ENCODE results near the gene DENND2A.

DENND2A gene, protein sequence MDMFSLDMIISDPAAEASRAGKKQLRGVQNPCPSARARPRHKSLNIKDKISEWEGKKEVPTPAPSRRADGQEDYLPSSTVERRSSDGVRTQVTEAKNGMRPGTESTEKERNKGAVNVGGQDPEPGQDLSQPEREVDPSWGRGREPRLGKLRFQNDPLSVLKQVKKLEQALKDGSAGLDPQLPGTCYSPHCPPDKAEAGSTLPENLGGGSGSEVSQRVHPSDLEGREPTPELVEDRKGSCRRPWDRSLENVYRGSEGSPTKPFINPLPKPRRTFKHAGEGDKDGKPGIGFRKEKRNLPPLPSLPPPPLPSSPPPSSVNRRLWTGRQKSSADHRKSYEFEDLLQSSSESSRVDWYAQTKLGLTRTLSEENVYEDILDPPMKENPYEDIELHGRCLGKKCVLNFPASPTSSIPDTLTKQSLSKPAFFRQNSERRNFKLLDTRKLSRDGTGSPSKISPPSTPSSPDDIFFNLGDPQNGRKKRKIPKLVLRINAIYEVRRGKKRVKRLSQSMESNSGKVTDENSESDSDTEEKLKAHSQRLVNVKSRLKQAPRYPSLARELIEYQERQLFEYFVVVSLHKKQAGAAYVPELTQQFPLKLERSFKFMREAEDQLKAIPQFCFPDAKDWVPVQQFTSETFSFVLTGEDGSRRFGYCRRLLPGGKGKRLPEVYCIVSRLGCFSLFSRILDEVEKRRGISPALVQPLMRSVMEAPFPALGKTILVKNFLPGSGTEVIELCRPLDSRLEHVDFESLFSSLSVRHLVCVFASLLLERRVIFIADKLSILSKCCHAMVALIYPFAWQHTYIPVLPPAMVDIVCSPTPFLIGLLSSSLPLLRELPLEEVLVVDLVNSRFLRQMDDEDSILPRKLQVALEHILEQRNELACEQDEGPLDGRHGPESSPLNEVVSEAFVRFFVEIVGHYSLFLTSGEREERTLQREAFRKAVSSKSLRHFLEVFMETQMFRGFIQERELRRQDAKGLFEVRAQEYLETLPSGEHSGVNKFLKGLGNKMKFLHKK

DNA sequence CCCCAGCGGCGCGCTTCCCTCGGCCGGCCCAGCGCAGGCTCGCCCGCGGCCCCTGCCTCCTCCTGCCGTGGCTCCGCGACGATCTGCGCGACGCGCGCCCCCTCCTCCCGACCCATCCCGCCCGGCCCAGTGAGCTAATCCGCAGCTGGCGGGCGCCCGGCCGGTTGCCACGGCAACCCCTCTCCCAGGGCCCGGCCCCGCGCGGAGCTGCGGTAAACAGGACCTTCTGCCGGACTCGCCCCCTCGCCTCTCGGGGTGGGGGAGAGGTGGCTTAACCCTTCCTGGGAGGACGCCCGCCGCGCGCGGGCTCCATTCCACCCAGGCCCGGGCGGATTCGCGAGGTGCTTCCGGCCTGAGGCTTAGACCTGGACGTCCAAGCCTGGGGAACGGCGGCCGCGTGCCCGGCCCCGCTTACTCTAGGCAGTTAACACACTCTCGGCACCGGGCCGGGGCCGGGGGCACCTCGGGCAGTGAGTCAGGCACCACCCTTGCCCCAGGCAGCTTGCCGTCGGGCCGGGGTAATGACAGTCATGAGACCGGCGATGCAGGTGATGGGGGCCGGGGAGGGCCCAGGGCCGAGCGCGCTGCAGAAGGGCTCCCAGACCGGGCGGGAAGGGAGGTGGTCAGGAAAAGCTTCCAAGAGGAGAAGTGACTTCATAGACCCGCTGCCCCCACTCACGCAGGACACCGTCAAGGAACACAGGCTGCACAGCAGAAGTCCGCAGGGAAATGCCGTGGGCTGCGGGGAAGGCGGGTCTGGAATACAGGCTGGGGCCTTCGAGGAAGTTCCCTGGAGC lies at the start of gene DENND2A:
TSS of gene DENND2A (minus strand) at position 87 of the 797 bp plus-strand sequence. CDS start 38,416 bp downstream, outside the sequence.
- no peaks in the 10 kb centered on the region for H3K9me3 Mint-ChIP-seq
- intact Hi-C loops (cut with micrococcal nuclease), result no loop called here
- no peaks in the 10 kb centered on the region for H3K36me3 Mint-ChIP-seq (ENCODE audit: low read depth)
- H3K4me3 Mint-ChIP-seq, result peak within 1 kb of the TSS; percentile 74
- peaks cover 34% of the 10 kb centered on the region for H3K4me1 Mint-ChIP-seq (ENCODE audit: low read depth)
- peaks cover 84% of the 10 kb centered on the region for H3K27me3 Mint-ChIP-seq
- peak within 1 kb of the TSS; percentile 3 for H3K27ac Mint-ChIP-seq

DNA sequence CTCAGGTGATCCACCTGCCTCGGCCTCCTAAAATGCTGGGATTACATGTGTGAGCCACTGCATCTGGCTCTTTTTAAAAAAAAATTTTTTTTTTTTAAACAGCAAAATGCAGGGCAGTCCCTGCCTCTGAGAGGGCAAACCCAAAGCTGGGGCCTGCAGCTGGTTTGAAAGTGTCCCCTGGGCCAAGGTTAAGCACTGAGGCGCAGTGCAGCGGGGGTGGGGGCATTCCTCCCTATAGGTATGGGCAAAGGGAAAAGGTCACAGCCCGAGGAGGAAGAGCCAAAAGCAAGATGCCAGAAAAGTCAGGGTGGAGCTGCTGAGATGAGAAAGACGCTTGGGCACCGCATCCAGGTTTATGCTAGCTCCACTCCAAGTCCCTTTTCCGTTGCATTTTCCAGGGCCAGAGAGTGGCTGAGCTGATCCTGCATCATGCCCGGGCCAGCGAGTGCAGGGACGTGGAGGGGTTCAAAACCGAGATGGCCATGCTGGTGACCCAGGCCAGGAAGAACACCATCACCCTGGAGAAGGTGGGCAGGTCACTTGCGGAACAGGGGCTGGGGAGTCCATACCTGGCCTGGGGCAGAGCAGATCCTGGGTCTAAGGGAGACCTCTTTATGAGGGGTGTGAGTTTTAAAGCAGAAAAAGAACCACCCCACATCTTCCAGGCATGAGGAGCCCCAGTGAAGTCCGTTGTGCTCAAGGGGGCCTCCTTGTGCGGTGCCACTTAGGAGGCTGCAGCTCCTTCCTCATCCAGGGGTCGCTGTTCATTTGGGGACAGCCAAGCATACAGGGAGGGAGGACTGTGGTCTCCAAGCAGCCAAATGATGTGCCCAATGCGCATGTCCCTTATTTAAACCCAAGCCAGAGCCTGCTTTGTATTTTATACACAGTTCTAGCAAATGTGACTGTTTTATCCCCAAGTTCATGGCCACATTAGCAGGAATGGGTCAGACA lies 48.9 kb upstream of the DENND2A start:
- H3K4me3 Mint-ChIP-seq, result no peak overlapping the region
- intact Hi-C loops (cut with micrococcal nuclease), result loop anchor here (10.0 kb wide), 1 partner anchor 325 kb away; the partner anchor contains the start of gene MRPS33
- no peaks in the 10 kb centered on the region for H3K4me1 Mint-ChIP-seq (ENCODE audit: low read depth)
- no peaks in the 10 kb centered on the region for H3K27me3 Mint-ChIP-seq
- no peak overlapping the region for H3K27ac Mint-ChIP-seq
- no peaks in the 10 kb centered on the region for H3K9me3 Mint-ChIP-seq
- peaks cover 89% of the 10 kb centered on the region for H3K36me3 Mint-ChIP-seq (ENCODE audit: low read depth)

DNA sequence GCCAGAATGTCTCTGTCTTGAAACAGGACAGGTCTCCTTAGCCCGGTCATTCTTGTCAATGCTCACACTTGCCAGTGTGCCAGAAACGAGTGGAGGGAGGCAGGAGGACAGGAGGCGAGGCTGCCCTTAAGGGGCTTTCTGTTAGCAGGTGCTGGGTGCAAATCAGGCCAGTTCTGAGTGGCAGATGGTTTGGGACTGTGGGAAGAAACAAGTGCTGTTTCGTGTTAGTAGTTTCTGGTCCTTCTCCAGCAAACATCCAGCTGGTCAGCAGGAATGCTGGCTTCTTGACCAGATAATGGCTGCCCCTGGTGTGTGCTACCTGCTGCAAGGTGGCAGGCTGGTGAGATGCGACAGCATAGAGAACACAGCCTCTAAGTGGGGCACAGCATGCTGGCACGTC lies 47.7 kb upstream of the DENND2A start:
- Mint-ChIP-seq H3K36me3 (ENCODE audit: low read depth) (peaks cover 95% of the 10 kb centered on the region), H3K27ac (no peak overlapping the region)
- intact Hi-C loops (cut with micrococcal nuclease), result no loop called here

DNA sequence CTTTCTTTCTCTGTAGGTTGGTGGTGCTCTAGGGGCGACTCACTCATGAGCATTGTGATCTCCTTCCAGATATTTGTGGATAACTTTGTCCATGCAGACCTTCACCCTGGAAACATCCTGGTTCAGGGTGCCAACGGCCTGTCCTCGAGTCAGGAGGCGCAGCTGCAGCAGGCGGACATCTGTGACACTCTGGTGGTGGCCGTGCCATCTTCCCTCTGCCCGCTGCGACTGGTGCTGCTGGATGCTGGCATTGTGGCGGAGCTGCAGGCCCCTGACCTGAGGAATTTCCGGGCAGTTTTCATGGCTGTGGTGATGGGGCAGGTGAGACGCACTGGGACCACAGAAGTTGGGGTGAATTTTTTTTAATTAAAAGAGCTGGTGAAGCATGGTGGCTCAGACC lies 46.3 kb upstream of the DENND2A start:
- H3K4me1 Mint-ChIP-seq (ENCODE audit: low read depth), result no peaks in the 10 kb centered on the region
- no peaks in the 10 kb centered on the region for H3K27me3 Mint-ChIP-seq
- H3K27ac Mint-ChIP-seq, result no peak overlapping the region
- intact Hi-C loops (cut with micrococcal nuclease), result no loop called here
- peaks cover 98% of the 10 kb centered on the region for H3K36me3 Mint-ChIP-seq (ENCODE audit: low read depth)
- no peak overlapping the region for H3K4me3 Mint-ChIP-seq
- H3K9me3 Mint-ChIP-seq, result no peaks in the 10 kb centered on the region

More for the DNA sequence above, 47.7 kb upstream of the DENND2A start:
- no peaks in the 10 kb centered on the region for H3K27me3 Mint-ChIP-seq
- H3K4me3 Mint-ChIP-seq, result no peak overlapping the region
- H3K4me1 Mint-ChIP-seq (ENCODE audit: low read depth), result no peaks in the 10 kb centered on the region
- H3K9me3 Mint-ChIP-seq, result no peaks in the 10 kb centered on the region

DNA sequence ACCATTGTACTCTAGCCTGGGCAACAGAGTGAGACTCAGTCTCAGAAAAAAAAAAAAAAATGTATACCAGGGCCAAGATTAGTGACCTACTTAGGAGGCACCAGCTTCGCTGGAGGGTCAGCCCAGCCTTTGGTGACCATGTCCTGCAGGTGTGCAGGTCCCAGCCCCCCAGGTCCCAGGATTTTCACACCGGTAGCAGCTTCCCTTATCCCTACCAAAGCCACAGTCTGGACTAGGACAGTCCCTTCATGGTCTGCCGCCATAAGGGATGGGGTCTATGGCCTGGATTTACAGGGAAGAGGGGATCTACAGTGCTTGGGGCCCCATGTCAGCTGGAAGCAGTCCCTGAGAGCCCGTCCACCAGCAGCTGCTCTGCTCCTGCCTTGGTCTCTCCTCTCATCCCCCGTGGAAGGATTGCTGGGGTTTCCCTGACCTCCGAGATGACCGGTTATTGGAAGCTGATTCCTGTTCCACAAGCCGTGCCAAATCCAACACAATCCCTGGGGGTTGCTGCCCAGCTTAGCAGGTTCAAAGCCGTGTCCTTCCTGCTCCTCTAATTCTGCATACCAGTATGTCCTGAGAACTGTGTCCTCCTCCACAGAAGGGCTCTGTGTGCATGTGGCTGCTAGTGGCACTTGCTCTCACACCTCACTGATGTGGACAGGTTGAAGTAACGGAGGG lies 44.9 kb upstream of the DENND2A start:
- intact Hi-C loops (cut with micrococcal nuclease), result no loop called here
- Mint-ChIP-seq H3K4me1 (ENCODE audit: low read depth) (no peaks in the 10 kb centered on the region), H3K36me3 (ENCODE audit: low read depth) (peaks cover 98% of the 10 kb centered on the region), H3K9me3 (no peaks in the 10 kb centered on the region), H3K27me3 (no peaks in the 10 kb centered on the region), H3K4me3 (no peak overlapping the region), H3K27ac (no peak overlapping the region)

DNA sequence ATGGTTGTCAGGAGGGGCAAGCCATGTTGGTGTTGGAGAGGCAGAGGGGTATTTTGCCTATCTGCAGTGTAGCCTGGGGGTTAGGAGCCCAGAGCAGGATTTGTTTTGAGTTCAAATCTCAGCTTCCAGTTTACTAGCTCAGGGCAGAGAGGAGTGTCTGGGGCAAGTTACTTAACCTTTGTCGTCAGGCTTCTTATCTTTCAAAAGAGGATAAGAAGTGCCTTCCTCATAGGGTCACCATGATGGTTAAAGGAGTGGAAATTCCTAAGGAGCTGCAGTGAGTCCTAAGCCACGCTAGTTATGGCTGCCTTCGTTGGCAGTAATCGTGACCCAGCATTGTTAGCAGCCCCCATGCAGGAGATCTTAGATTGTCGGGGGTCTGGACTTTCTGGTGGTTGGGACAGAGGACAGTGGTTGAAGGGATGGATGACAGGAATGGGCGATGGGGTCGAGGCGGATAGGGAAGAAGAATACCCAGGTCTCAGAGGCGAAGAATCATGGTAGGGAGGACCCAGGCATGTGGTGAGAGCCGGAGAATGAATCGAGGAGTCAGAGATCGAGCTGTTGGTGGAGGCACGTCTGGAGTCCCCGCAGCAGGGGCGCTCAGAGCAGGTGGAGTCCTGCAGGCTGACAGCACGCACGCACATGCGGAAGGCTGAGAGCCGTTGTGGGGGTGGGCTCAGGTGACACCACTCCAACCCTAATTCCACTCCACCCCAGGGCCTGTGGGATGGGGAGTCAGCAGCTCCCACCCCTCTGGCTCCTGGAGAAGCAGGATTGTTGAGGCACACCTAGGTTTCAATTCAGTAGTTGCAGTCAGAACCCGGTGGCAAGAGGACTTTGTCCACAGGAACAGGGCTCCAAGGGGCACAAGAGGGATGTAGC lies 43.7 kb upstream of the DENND2A start:
- Mint-ChIP-seq H3K4me3 (no peak overlapping the region), H3K4me1 (ENCODE audit: low read depth) (no peaks in the 10 kb centered on the region), H3K27me3 (no peaks in the 10 kb centered on the region), H3K36me3 (ENCODE audit: low read depth) (peaks cover 98% of the 10 kb centered on the region), H3K27ac (no peak overlapping the region), H3K9me3 (no peaks in the 10 kb centered on the region)
- intact Hi-C loops (cut with micrococcal nuclease), result no loop called here

DNA sequence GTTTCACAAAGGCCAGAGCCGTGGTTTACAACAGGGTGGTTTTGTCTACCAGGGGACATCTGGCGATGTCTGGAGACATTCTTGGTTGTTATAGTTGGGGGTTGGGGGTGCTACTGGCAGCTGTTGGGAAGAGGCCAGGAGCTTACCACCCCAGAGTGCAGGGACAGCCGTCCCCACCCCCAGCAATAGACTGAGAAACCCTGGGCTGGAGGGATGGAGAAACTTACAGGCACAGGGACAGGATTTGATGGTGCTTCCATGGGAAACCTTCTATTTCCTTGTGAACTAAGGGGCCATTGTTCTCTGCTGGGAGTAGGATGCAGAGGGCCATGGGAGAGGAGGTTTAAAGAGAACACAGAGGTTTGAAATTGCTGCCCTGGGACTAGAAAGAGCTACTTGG lies 43.0 kb upstream of the DENND2A start:
- H3K36me3 Mint-ChIP-seq (ENCODE audit: low read depth), result peaks cover 98% of the 10 kb centered on the region
- no peaks in the 10 kb centered on the region for H3K4me1 Mint-ChIP-seq (ENCODE audit: low read depth)
- H3K27me3 Mint-ChIP-seq, result no peaks in the 10 kb centered on the region

DNA sequence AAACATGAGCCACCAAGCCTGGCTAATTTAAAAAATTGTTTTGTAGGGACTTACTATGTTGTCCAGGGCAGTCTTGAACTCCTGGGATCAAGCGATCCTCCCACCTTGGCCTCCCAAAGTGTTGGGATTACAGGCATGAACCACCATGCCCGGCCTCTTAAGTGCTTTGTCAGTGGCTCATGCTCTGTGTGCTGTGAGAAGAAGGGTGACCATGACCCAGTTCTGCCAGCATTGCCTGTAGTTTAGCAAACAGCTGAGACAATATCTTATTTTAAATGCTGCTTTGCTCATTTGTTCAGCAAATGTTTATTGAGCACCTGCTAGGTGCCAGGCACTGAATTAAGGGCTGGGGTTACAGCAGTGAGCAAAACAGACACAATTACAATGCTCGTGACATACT lies 41.2 kb upstream of the DENND2A start:
- peaks cover 95% of the 10 kb centered on the region for H3K36me3 Mint-ChIP-seq (ENCODE audit: low read depth)
- intact Hi-C loops (cut with micrococcal nuclease), result no loop called here
- no peak overlapping the region for H3K27ac Mint-ChIP-seq
- H3K4me1 Mint-ChIP-seq (ENCODE audit: low read depth), result peaks cover 11% of the 10 kb centered on the region
- no peaks in the 10 kb centered on the region for H3K27me3 Mint-ChIP-seq
- H3K4me3 Mint-ChIP-seq, result no peak overlapping the region
- no peaks in the 10 kb centered on the region for H3K9me3 Mint-ChIP-seq

More for the DNA sequence above, 43.0 kb upstream of the DENND2A start:
- H3K27ac Mint-ChIP-seq, result no peak overlapping the region
- H3K9me3 Mint-ChIP-seq, result no peaks in the 10 kb centered on the region
- intact Hi-C loops (cut with micrococcal nuclease), result no loop called here
- H3K4me3 Mint-ChIP-seq, result no peak overlapping the region

DNA sequence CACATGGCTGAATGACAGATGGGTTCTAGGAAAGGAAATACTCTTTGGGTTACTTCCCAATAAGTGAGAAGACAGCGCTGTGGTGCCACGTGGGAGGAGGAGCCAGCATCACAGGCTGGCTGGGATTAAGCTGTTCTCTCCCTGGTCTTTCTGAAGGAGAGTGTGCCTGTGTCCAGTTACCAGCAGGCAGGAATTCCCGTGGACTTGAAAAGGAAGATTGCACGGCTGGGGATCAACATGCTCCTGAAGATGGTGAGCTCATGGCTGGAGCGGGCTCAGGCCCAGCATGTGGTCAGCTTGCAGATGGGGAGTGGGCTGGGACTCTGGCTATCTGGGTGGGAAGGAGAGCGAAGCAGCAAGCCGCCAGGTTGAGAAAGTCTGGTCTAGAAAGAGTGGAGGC lies 40.3 kb upstream of the DENND2A start:
- Mint-ChIP-seq H3K27ac (no peak overlapping the region), H3K4me3 (no peak overlapping the region), H3K9me3 (no peaks in the 10 kb centered on the region), H3K36me3 (ENCODE audit: low read depth) (peaks cover 91% of the 10 kb centered on the region), H3K27me3 (no peaks in the 10 kb centered on the region), H3K4me1 (ENCODE audit: low read depth) (peaks cover 20% of the 10 kb centered on the region)
- intact Hi-C loops (cut with micrococcal nuclease), result no loop called here

DNA sequence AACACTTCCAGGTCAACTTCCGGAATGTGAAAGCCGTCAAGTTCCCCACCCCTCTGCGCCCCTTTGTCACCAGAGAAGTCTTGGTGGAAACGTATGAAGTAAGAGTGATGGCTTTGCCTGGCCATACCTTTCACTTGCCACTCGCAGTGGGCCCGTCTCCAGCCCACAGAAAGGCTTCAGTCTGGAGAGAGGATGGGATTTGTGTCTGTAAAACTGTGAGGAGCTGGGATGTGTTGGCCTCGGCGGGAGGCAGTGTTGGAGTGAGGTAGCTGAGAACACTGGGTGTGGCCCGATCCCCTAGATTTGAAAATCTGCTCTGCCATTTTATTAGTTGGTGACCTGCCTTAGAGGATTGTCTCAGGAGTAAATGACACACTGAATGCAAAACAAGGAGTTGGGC lies 38.6 kb upstream of the DENND2A start:
- Mint-ChIP-seq H3K27ac (no peak overlapping the region), H3K4me1 (ENCODE audit: low read depth) (peaks cover 37% of the 10 kb centered on the region), H3K36me3 (ENCODE audit: low read depth) (peaks cover 74% of the 10 kb centered on the region), H3K4me3 (no peak overlapping the region), H3K9me3 (no peaks in the 10 kb centered on the region), H3K27me3 (no peaks in the 10 kb centered on the region)
- intact Hi-C loops (cut with micrococcal nuclease), result no loop called here

DNA sequence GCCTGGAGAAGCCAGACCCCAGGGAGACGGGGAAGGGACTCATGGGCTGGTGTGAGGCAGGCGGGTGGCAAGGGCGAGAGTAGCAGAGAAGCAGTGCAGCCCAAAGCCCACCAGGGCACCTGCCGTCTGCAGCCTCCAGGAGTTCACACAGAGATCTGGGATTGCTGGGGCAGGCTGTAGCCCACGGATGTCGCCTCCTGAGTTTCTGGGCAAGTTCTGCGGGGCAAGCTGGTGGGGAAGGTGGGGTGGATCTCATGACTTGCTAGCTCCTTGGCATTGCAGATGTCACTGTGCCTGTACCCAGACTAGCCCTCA lies 38.2 kb upstream of the DENND2A start:
- Mint-ChIP-seq H3K4me1 (ENCODE audit: low read depth) (peaks cover 41% of the 10 kb centered on the region), H3K4me3 (no peak overlapping the region), H3K36me3 (ENCODE audit: low read depth) (peaks cover 70% of the 10 kb centered on the region), H3K9me3 (no peaks in the 10 kb centered on the region), H3K27ac (no peak overlapping the region), H3K27me3 (no peaks in the 10 kb centered on the region)
- intact Hi-C loops (cut with micrococcal nuclease), result no loop called here
